OCI-LY7 (cell line): ENCODE data around the gene RFPL1. TPM values are rescaled to one million over a fixed set of nuclear protein-coding genes. Genes with fewer than 3 reads are reported as not detected.

Experiments
- BruUV-seq: library from RNA; stranded (reverse); fragments of 400-500 nt; replicated peaks from 2 replicates; lab custom pipeline; 2021; lab: Mats Ljungman, UMichigan
- CTCF ChIA-PET: fragments of 300-600 bp; sonication (Branson Sonifier 250); formaldehyde crosslinking; loops from one replicate; lab custom pipeline; 2022; ENCODE audit warnings: antibody characterized with exemption; ENCODE audit not compliant: unreplicated experiment; lab: Charles Lee
- POLR2A ChIA-PET: fragments of 300-600 bp; sonication (Branson Sonifier 250); formaldehyde crosslinking; loops from one replicate; lab custom pipeline; 2022; ENCODE audit warnings: antibody characterized with exemption; lab: Charles Lee
- DNase-seq: peaks from one replicate; pipeline ENCODE4 v3.0.0-alpha.2; 2015; ENCODE audit warnings: low spot score
- H2AFZ ChIP-seq: fragments of 200-600 bp; sonication (generic), shearing (Covaris generic); 2 replicates; pipeline ENCODE4 v1.6.1; 2014; ENCODE audit warnings: mild to moderate bottlenecking, antibody characterized with exemption, low read length, moderate library complexity
- H3K27ac ChIP-seq: fragments of 200-600 bp; sonication (generic); 2 replicates; pipeline ENCODE4 v1.5.1; 2014; ENCODE audit warnings: mixed run types, low read depth, mild to moderate bottlenecking, moderate library complexity, low read length, inconsistent platforms; ENCODE audit not compliant: poor library complexity, severe bottlenecking
- H3K36me3 ChIP-seq: fragments of 200-600 bp; sonication (generic); 2 replicates; pipeline ENCODE4 v1.6.1; 2014; ENCODE audit warnings: mild to moderate bottlenecking, antibody characterized with exemption, low read length, moderate library complexity, mixed read lengths; ENCODE audit not compliant: insufficient read depth
- H3K4me1 ChIP-seq: fragments of 200-600 bp; sonication (generic); 2 replicates; pipeline ENCODE4 v1.5.1; 2014; ENCODE audit warnings: mild to moderate bottlenecking, low read length; ENCODE audit not compliant: insufficient read depth, poor library complexity, severe bottlenecking
- H3K4me2 ChIP-seq: fragments of 200-600 bp; sonication (generic); 2 replicates; pipeline ENCODE4 v1.6.1; 2014; ENCODE audit warnings: mild to moderate bottlenecking, low read length
- H3K4me3 ChIP-seq: fragments of 200-600 bp; sonication (generic); 2 replicates; pipeline ENCODE4 v1.5.1; 2014; ENCODE audit warnings: mild to moderate bottlenecking, low read depth, low read length; ENCODE audit not compliant: poor library complexity, severe bottlenecking
- H3K79me2 ChIP-seq: fragments of 200-600 bp; sonication (generic); 2 replicates; pipeline ENCODE4 v1.6.1; 2016; ENCODE audit warnings: low read depth, mild to moderate bottlenecking, low read length, moderate library complexity, mixed read lengths; ENCODE audit not compliant: insufficient read depth
- H3K9me2 ChIP-seq: fragments of 200-600 bp; sonication (generic); 2 replicates; pipeline ENCODE4 v1.6.1; 2016; ENCODE audit warnings: mild to moderate bottlenecking, low read length, mixed read lengths; ENCODE audit not compliant: insufficient read depth
- H3K9me3 ChIP-seq: fragments of 200-600 bp; sonication (generic); 2 replicates; pipeline ENCODE4 v1.6.1; 2014; ENCODE audit warnings: mild to moderate bottlenecking, mixed run types, low read length, mixed read lengths
- H4K20me1 ChIP-seq: fragments of 200-600 bp; sonication (generic); 2 replicates; pipeline ENCODE4 v1.6.1; 2014; ENCODE audit warnings: mild to moderate bottlenecking, antibody characterized with exemption, low read length, moderate library complexity, mixed read lengths; ENCODE audit not compliant: insufficient read depth
- CTCF ChIP-seq: fragments of 200-600 bp; sonication (generic); conservative IDR thresholded peaks from 2 replicates; pipeline ENCODE4 v1.5.1; 2014; ENCODE audit warnings: mild to moderate bottlenecking, antibody characterized with exemption, low read length, moderate library complexity, mixed read lengths
- EZH2phosphoT487 ChIP-seq: fragments of 200-600 bp; sonication (generic); IDR thresholded peaks from 2 replicates; pipeline ENCODE4 v1.6.1; 2018; ENCODE audit warnings: low read depth, borderline replicate concordance, mild to moderate bottlenecking, mixed run types, antibody characterized with exemption, low read length, moderate library complexity, mixed read lengths
- intact Hi-C: fragments of 100-400 bp; cut with micrococcal nuclease; formaldehyde crosslinking; loops from one replicate; pipeline ENCODE4 v1.10.0; 2022; ENCODE audit not compliant: unreplicated experiment
- total RNA-seq, 2 experiments: library from RNA; depleted of rRNA in 1 of 2; stranded (reverse); fragments of >200 nt in 1 of 2; shearing (Covaris generic) in 1 of 2; gene quantifications; 2 replicates each; pipeline ENCODE4 v1.2.3, GENCODE V29; 2014 to 2022

Gene RFPL1
- total RNA-seq, 2 experiments from 2014 or later: not detected

GRCh38 chr22:29442976-29443375, 4.6 kb downstream of the RFPL1 start:
- Histone ChIP-seq H3K36me3 (no peaks in the 10 kb centered on the region), H3K9me2 (no peaks in the 10 kb centered on the region), H3K4me2 (no peak overlapping the region), H2AFZ (no peak overlapping the region), H3K4me3 (no peak overlapping the region), H3K79me2 (no peaks in the 10 kb centered on the region), H3K4me1 (no peaks in the 10 kb centered on the region), H3K9me3 (no peaks in the 10 kb centered on the region), H4K20me1 (no peaks in the 10 kb centered on the region), H3K27ac (no peak overlapping the region)
- TF ChIP-seq CTCF (no peak), EZH2phosphoT487 (no peak)
- ChIA-PET POLR2A (no interaction called here), CTCF (no interaction called here)
- no TSS peak for BruUV-seq
- intact Hi-C loops: no loop called here
- no peak for DNase-seq

DNA sequence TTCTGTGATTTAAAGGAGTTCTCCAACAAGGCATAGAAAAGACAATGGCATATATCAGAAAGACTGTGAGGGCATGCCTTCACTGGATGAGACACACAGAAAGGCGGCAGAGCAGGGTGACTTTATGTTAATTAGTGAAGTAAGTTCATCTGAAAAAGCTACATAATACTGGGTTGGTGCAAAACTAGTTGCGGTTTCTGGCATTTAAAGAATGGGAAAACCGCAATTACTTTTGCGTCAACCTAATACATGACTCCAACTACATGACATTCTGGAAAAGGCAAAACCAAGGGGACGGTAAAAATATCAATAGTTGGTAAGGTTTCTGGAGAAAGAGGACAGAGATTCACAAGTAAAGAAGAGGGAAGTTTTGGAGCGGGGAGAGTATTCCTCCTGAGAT, 5.1 kb downstream of the RFPL1 start:
- H3K36me3 ChIP-seq: no peaks in the 10 kb centered on the region
- no peaks in the 10 kb centered on the region for H3K9me3 ChIP-seq
- ChIA-PET CTCF (no interaction called here), POLR2A (no interaction called here)
- no peaks in the 10 kb centered on the region for H3K4me1 ChIP-seq
- no peaks in the 10 kb centered on the region for H3K79me2 ChIP-seq
- H4K20me1 ChIP-seq: no peaks in the 10 kb centered on the region
- no peaks in the 10 kb centered on the region for H3K9me2 ChIP-seq
- no peak overlapping the region for H3K4me2 ChIP-seq
- no TSS peak for BruUV-seq
- no peak overlapping the region for H2AFZ ChIP-seq
- DNase-seq: no peak
- no peak overlapping the region for H3K27ac ChIP-seq
- intact Hi-C loops: no loop called here
- no peak overlapping the region for H3K4me3 ChIP-seq
- no peak for TF ChIP-seq EZH2phosphoT487
- no peak for TF ChIP-seq CTCF

- CTCF ChIA-PET: no interaction called here
Observed at GRCh38 chr22:29443861-29444792, 5.7 kb downstream of the RFPL1 start.

More at GRCh38 chr22:29443861-29444792, 5.7 kb downstream of the RFPL1 start:
- Histone ChIP-seq H3K9me2 (no peaks in the 10 kb centered on the region), H3K4me1 (no peaks in the 10 kb centered on the region), H3K9me3 (no peaks in the 10 kb centered on the region), H3K4me3 (no peak overlapping the region), H3K4me2 (no peak overlapping the region), H3K27ac (no peak overlapping the region), H3K79me2 (no peaks in the 10 kb centered on the region), H2AFZ (no peak overlapping the region), H3K36me3 (no peaks in the 10 kb centered on the region), H4K20me1 (no peaks in the 10 kb centered on the region)
- POLR2A ChIA-PET: no interaction called here
- TF ChIP-seq EZH2phosphoT487 (no peak), CTCF (no peak)
- no TSS peak for BruUV-seq
- intact Hi-C loops: no loop called here
- no peak for DNase-seq
